Stimulated activated CD4-positive, alpha-beta T cell treated with anti-CD3 and anti-CD28 coated beads, Interleukin-1b, Interleukin-23, amount 100 ng/mL, for 1 hour (primary cell): ENCODE measurements around the gene BCDIN3D.

Experiments
- DNase-seq, 2 donors: peaks; one replicate each; pipeline ENCODE4 v3.0.0-alpha.2; 2020; ENCODE audit warnings: low read depth in 2 of 2

The BCDIN3D gene

GRCh38 chr12:49819786-49820185 lies 23.1 kb downstream of the BCDIN3D start:
- no peak for DNase-seq

GRCh38 chr12:49818241-49818895 lies 24.5 kb downstream of the BCDIN3D start:
- no peak for DNase-seq

- DNase-seq = no peak
These were observed 29.8 kb downstream of the BCDIN3D start for GRCh38 chr12:49813131-49813530.

- no peak for DNase-seq
These were observed 30.9 kb downstream of the BCDIN3D start for GRCh38 chr12:49811961-49812401.

- no peak for DNase-seq
These were observed 31.8 kb downstream of the BCDIN3D start for GRCh38 chr12:49811136-49811535.

GRCh38 chr12:49809906-49810389 lies 33.0 kb downstream of the BCDIN3D start:
- no peak for DNase-seq

GRCh38 chr12:49809381-49809905 lies 33.5 kb downstream of the BCDIN3D start:
- DNase-seq = no peak

GRCh38 chr12:49808686-49809380 lies 34.1 kb downstream of the BCDIN3D start:
- DNase-seq = no peak

GRCh38 chr12:49807991-49808580 lies 34.8 kb downstream of the BCDIN3D start:
- DNase-seq = no peak

- DNase-seq = no peak
These were observed 36.0 kb downstream of the BCDIN3D start for GRCh38 chr12:49806877-49807276.

GRCh38 chr12:49806321-49806813 lies 36.5 kb downstream of the BCDIN3D start:
- DNase-seq = no peak

- DNase-seq = no peak
These were observed 37.5 kb downstream of the BCDIN3D start for GRCh38 chr12:49805409-49805808.

GRCh38 chr12:49804821-49805220 lies 38.1 kb downstream of the BCDIN3D start:
- no peak for DNase-seq

- DNase-seq = no peak
These were observed 39.0 kb downstream of the BCDIN3D start for GRCh38 chr12:49803693-49804450.

GRCh38 chr12:49801141-49802063 lies 41.5 kb downstream of the BCDIN3D start:
- DNase-seq = no peak

GRCh38 chr12:49800421-49801140 lies 42.3 kb downstream of the BCDIN3D start:
- DNase-seq = no peak

GRCh38 chr12:49798934-49799333 lies 44.0 kb downstream of the BCDIN3D start:
- DNase-seq = no peak

- DNase-seq = no peak
These were observed 44.7 kb downstream of the BCDIN3D start for GRCh38 chr12:49798248-49798647.

- DNase-seq = no peak
These were observed 45.5 kb downstream of the BCDIN3D start for GRCh38 chr12:49797449-49797776.
